GM12873 (cell line): ENCODE measurements around the gene HIVEP1.

Experiments used
- TF ChIP-seq, protein P1 (sequence below): IDR thresholded peaks from 2 replicates; pipeline ENCODE4 v1.5.1; 2012; ENCODE audit warnings: low read depth, mild to moderate bottlenecking, moderate library complexity, low read length, control low read depth; ENCODE audit not compliant: insufficient read depth; ENCODE audit errors: missing control alignments

HIVEP1 gene

DNA sequence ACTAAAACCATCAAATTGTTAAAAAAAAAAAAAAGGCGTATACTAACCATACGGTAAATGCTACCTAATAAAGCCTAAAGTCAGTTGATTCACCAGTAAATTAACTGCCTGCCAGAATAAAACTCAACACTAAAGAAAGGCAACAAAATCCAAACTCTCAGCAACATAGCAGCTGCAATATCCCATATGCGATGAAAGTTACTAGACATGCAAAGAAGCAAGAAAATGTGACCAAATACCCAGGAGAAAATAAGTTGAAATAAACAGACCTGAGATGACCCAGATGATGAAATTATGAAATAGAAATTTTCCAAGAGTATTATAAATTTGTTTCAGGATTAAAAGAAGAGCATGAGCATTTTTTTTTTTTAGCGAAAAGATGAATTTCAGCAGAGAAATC is 174.4 kb downstream of the HIVEP1 start:
- TF ChIP-seq, protein P1, sequence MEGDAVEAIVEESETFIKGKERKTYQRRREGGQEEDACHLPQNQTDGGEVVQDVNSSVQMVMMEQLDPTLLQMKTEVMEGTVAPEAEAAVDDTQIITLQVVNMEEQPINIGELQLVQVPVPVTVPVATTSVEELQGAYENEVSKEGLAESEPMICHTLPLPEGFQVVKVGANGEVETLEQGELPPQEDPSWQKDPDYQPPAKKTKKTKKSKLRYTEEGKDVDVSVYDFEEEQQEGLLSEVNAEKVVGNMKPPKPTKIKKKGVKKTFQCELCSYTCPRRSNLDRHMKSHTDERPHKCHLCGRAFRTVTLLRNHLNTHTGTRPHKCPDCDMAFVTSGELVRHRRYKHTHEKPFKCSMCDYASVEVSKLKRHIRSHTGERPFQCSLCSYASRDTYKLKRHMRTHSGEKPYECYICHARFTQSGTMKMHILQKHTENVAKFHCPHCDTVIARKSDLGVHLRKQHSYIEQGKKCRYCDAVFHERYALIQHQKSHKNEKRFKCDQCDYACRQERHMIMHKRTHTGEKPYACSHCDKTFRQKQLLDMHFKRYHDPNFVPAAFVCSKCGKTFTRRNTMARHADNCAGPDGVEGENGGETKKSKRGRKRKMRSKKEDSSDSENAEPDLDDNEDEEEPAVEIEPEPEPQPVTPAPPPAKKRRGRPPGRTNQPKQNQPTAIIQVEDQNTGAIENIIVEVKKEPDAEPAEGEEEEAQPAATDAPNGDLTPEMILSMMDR, result no peak

DNA sequence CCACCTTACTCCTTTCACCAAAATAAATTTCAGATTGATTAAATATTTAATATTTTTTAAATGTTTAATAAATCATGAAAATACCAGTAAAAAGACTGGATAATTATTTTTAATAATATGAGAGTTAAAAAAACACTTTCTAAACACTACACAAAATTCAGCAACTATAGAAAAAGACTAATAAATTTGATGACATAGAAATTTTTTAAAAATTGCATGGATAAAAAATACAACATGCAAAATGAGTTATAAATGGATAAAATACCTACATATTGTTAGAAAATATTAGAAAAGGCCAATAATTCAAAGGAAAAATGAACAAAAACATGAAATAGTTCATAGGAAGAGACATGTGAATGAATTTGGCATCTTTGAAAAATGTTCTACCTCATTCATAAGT is 177.0 kb downstream of the HIVEP1 start:
- TF ChIP-seq, protein P1, result no peak

DNA sequence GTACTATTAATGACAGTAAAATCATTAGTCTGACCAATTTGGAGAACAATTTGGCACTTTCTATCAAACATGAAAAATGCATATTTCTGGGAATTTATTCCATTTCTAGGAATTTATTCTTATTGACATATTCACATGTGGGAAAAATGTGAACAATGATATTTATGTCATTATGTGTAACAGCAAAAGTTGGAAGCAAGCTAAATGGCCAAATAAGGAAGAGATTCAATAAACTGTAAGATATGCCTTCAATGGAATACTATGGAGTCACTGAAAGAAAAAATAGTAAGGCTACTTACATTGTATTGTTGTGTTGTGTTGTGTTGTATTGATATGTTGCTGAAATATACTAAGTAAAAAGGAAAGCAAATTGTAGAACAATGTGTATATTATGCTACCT is 177.5 kb downstream of the HIVEP1 start:
- TF ChIP-seq, protein P1, result no peak

DNA sequence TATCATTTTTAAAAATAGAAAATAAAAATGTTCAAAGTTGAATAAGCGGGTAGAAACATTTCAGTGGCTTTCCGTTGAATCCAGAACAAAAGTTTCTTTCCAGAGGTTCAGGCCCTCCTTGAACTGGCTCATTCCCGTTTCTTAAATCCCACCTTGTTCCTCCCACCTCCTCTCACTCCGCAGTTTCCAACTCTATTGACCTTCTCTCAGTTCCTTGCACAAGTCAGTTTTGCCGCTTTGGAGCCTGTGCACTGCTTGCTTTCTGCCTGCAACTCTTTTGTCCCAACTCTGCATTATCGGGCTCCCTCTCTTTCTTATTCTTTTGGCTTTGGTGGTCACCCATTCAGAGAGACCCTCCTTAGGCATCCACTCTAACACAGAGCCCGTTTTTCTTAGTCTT is 178.1 kb downstream of the HIVEP1 start:
- TF ChIP-seq, protein P1, result no peak

DNA sequence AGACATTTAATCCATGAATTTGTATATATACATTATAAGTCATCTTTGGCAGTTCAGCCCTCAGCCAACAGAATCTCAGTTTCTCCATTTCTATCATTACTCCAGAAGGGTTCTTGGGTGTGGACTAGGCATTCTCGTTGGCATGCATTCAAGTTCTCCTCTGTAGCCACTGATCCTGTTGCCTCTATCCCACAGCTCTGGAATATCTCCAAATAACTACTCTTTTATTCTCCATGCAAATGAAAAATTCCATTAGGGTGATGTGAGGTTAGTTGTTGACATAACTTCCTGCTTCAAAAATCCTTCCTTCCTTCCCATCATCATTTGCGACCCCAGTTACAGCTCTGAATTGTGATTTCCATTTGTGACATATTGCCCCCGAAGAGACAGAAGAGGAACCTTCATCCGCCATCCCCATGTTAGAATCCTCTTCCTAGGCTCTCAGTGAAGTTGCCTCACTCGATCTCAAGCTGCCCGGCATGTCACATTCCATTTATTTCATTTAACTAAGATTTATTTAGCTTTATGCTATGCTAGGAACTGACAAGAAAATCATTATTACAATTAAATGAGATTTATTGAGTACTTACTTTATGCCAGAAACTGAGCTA is 184.3 kb downstream of the HIVEP1 start:
- TF ChIP-seq, protein P1, result no peak

DNA sequence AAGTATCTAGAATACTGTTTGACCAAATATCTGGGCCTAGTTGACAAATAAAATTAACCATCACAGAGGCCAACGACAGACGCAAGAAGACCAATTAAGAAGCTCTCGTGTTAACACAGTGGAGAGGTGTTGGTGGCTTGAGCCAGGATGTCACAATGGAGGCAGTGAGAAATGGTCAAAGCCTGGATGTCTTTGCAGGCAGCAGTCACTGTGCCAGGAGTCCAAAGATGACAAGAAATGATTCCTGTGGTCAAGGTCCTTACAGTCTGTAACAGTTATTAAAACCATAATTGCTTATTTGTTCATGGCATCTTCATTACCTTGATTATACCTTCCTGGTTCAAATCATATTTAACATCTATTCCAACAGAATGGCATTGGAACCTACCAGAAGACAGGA is 186.7 kb downstream of the HIVEP1 start:
- TF ChIP-seq, protein P1, result no peak

DNA sequence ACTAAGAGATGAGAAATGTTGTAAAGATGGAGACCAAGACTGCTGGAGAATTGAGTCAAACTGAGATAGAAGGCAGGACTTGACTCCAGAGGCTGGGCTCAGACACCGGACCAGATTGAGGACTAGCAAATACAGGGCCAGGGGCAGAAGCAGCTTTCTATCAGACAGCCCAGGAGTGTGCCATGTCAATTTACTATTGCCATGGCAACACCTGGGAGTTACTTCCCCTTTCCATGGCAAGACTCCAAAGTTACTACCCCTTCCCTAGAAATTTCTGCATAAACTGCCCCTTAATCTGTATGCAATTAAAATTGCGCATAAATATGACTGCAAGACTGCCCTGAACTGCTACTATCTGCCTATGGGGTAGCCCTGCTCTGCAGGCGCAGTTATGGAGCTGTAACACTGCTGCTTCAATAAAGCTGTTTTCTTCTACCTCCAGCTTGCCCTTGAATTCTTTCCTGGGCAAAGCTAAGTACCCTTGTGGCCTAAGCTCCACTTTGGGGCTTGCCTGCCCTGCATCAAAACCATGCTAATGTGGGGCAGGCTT is 188.0 kb downstream of the HIVEP1 start:
- TF ChIP-seq, protein P1, result no peak
